GM12801 (cell line): ENCODE results near the gene USP15.

Source experiments
- TF ChIP-seq, protein P1 (sequence below): IDR thresholded peaks from one replicate; pipeline ENCODE4 v1.5.1; 2011; ENCODE audit warnings: control low read depth; ENCODE audit not compliant: insufficient read length; ENCODE audit errors: extremely low read depth

The USP15 gene

DNA sequence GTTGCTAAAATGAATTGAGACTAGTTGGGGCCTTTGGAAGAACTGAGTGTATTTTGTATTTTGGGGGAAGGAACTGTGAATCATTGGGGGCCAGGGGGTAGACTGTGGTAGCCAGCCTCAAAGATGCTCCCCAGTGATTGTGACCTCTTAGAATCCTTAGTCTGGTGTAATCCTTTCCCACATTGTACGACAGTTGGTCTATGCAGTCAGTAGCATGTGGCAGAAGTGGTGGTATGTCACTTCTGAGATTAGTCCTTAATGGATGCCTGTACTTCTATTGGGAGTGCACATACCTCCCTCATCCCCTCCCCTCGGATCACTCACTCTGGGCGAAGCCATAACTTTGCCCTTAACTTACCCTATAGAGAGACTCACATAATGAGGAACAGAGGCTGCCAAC lies 48.0 kb downstream of the USP15 start:
- TF ChIP-seq, protein P1, sequence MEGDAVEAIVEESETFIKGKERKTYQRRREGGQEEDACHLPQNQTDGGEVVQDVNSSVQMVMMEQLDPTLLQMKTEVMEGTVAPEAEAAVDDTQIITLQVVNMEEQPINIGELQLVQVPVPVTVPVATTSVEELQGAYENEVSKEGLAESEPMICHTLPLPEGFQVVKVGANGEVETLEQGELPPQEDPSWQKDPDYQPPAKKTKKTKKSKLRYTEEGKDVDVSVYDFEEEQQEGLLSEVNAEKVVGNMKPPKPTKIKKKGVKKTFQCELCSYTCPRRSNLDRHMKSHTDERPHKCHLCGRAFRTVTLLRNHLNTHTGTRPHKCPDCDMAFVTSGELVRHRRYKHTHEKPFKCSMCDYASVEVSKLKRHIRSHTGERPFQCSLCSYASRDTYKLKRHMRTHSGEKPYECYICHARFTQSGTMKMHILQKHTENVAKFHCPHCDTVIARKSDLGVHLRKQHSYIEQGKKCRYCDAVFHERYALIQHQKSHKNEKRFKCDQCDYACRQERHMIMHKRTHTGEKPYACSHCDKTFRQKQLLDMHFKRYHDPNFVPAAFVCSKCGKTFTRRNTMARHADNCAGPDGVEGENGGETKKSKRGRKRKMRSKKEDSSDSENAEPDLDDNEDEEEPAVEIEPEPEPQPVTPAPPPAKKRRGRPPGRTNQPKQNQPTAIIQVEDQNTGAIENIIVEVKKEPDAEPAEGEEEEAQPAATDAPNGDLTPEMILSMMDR = no peak

DNA sequence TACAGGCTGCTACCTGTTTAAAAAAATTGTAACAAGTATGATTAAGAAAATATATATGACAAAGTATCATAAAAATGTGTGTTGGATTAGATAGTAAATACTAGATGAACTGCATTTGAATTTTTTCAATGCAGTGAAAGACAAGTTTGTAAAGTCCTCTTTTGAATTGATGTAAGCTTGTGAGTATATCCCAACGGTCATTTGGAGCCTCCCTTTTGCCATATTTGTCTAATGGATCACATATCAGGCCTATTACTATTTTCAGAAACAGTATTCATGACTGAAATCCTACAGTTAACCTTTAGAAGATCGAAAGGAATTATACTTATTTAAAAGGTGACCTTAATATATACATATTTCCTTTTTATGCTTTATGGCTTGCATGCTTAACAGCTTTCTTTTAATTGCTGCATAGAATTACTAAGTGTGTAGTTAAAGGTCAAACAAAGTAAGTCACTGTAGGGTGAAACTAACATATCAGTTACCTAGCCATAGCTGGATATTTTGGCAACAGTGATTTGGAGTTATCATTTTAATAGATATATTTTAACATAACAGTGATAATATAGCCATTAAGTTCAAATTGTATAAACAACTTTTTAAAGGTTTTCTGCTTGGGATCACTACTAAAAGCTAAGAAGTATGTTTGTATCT lies 53.6 kb downstream of the USP15 start:
- TF ChIP-seq, protein P1 = no peak

DNA sequence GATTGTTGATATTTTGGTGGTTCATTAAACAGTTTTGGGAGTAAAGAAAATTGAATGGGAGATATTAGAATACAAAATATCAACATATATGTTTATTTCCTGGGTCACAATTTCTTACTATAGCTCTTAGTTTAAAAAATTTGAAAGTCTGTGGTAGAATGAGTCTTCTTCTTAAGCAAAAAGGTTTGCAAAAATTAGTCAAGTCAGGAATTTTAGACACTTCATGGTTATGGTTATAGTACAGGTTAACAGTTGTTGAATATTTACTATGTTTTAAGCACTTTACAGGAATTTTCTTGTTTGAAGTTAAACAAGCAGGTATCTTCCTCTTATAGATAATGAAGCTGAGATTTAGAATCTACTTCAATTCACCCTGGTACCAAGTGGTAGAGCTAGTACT lies 56.8 kb downstream of the USP15 start:
- TF ChIP-seq, protein P1 = no peak

DNA sequence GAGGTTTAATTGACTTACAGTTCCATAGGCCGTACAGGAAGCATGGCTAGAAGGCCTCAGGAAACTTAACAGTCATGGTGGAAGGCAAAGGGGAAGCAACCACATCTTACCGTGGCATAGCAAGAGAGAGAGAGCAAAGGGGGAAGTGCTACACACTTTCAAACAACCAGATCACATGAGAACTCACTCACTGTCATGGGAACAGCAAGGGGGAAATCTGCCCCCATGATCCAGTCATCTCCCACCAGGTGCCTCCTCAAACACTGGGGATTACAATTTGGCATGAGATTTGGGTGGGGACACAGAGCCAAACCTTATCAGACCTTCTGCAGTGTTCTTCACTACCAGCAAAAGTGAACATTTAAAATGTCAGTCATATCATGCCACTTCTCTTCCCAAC lies 58.9 kb downstream of the USP15 start:
- TF ChIP-seq, protein P1 = no peak

DNA sequence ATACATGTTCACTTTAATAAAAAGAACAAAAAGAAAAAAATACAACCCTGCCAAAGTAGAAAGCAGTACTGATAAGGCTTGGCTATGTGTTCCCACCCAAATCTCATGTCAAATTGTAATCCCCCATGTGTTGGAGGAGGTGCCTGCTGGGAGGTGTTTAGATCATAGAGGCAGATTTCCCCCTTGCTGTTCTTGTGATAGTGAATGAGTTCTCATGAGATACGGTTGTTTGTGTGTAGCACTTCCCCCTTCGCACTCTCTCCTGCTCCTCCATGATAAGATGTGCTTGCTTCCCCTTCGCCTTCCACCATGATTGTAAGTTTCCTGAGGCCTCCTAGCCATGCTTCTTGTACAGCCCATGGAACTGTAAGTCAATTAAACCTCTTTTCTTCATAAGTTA lies 59.9 kb downstream of the USP15 start:
- TF ChIP-seq, protein P1 = no peak

DNA sequence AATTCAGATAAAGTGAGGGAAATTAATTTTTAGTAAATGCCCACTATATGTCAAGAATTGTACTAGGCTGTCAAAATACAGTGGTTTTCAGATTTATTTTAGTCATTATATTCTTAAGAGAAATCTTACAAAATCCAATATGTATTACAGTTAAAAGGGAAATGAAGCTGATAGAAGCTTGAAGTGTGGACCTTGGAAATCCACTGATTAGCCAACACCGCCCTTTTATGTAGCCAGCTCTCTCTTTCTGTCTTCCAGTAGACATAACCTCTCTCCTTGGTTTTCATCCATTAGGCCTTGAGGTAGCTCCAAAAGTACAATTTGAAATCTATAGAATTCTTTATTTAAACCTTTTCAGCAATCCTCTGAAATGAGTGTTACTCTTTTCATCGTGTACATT lies 63.2 kb downstream of the USP15 start:
- TF ChIP-seq, protein P1 = no peak

DNA sequence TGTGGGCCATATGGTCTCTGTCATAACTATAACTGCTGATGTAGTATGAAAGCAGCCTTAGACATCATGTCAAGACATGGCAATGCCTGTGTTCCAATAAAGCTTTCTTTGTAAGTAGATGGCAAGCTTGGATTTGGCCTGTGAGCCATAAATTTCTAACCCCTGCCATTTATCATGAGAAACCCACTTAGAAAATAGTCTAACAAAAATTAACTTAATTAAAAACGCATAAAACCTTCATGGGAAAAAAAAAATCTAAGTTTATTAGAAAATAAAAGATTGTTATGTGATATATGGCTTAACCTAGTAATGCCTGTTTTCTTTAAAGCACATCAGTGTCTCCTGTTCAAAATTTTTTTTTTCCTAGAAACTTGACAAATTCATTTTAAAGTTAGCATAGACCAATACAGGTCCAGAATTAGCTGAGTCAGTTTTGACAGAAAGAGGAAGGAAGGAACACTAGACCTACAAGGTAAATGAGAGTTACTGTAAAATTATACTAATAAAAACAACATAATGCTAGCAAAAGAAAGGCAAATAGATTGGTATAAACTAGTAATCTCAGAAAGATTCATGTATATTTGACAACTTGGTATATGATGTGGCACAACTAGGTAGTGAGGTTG lies 68.2 kb downstream of the USP15 start:
- TF ChIP-seq, protein P1 = no peak
